HL-60 (cell line): Measurements from ENCODE around the gene PRLR.

Experiments used
- DNase-seq, 2 experiments: peaks; one replicate each; pipeline ENCODE4 v3.0.0-alpha.2; 2010 to 2020; ENCODE audit warnings: low read depth in 1 of 2, low spot score in 1 of 2
- H3K27ac ChIP-seq: fragments of 250-450 bp; sonication (Bioruptor Pico); replicated peaks from 2 replicates; pipeline ENCODE4 v1.5.1; 2020; ENCODE audit warnings: mild to moderate bottlenecking, moderate library complexity
- H3K27me3 ChIP-seq: fragments of 250-450 bp; sonication (Bioruptor Pico); 2 replicates; pipeline ENCODE4 v1.5.1; 2021; ENCODE audit warnings: mild to moderate bottlenecking, moderate library complexity; ENCODE audit not compliant: insufficient read depth, poor library complexity, severe bottlenecking
- H3K4me3 ChIP-seq: replicated peaks from 2 replicates; pipeline ENCODE4 v1.5.1; 2011; ENCODE audit warnings: mild to moderate bottlenecking, control low read depth, low read length; ENCODE audit not compliant: insufficient read depth
- GABPA ChIP-seq: IDR thresholded peaks from 2 replicates; pipeline ENCODE4 v1.6.1; 2012; ENCODE audit warnings: low read depth
- POLR2AphosphoS5 ChIP-seq: IDR thresholded peaks from 2 replicates; pipeline ENCODE4 v1.6.1; 2012; ENCODE audit warnings: low read depth
- REST ChIP-seq: IDR thresholded peaks from 2 replicates; pipeline ENCODE4 v1.6.1; 2012; ENCODE audit warnings: low read depth; ENCODE audit not compliant: insufficient replicate concordance
- SPI1 ChIP-seq: IDR thresholded peaks from 2 replicates; pipeline ENCODE4 v1.6.1; 2012; ENCODE audit warnings: low read depth, mild to moderate bottlenecking, borderline replicate concordance
- TF ChIP-seq, protein P1 (sequence below): IDR thresholded peaks from one replicate; pipeline ENCODE4 v1.5.1; 2011; ENCODE audit warnings: low read length, control low read depth, inconsistent platforms; ENCODE audit not compliant: insufficient read depth

Gene PRLR

GRCh38 chr5:35044649-35045048, 185.6 kb downstream of the PRLR start:
- no peak overlapping the region for H3K27ac ChIP-seq
- no peak for DNase-seq
- TF ChIP-seq REST = no peak
- TF ChIP-seq GABPA = no peak
- TF ChIP-seq POLR2AphosphoS5 = no peak
- TF ChIP-seq SPI1 = no peak
- TF ChIP-seq, protein P1, sequence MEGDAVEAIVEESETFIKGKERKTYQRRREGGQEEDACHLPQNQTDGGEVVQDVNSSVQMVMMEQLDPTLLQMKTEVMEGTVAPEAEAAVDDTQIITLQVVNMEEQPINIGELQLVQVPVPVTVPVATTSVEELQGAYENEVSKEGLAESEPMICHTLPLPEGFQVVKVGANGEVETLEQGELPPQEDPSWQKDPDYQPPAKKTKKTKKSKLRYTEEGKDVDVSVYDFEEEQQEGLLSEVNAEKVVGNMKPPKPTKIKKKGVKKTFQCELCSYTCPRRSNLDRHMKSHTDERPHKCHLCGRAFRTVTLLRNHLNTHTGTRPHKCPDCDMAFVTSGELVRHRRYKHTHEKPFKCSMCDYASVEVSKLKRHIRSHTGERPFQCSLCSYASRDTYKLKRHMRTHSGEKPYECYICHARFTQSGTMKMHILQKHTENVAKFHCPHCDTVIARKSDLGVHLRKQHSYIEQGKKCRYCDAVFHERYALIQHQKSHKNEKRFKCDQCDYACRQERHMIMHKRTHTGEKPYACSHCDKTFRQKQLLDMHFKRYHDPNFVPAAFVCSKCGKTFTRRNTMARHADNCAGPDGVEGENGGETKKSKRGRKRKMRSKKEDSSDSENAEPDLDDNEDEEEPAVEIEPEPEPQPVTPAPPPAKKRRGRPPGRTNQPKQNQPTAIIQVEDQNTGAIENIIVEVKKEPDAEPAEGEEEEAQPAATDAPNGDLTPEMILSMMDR = no peak
- H3K27me3 ChIP-seq = peaks cover 4% of the 10 kb centered on the region
- no peak overlapping the region for H3K4me3 ChIP-seq

DNA sequence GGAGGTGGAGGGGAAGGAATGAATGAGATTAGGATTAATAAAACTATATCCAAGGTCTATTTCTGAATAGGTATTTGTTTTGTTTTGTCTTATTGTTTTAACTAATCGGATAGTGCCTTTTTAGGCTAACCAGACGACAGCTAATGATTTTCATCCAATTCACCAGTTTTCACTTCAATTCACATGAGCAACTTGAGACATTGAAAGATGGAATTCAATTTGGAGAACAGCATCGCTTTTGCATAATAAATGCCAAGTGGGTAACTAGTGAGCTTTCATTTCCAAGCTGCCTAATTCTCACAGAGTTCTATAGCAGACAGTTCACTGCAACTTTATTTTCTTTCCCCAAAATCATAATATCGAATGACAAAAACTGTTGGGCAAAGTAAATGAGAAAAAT, 187.5 kb downstream of the PRLR start:
- Histone ChIP-seq H3K27ac (no peak overlapping the region), H3K27me3 (peaks cover 4% of the 10 kb centered on the region), H3K4me3 (no peak overlapping the region)
- no peak for DNase-seq
- TF ChIP-seq REST = no peak
- no peak for TF ChIP-seq GABPA
- no peak for TF ChIP-seq POLR2AphosphoS5
- TF ChIP-seq, protein P1 = no peak
- no peak for TF ChIP-seq SPI1

- TF ChIP-seq POLR2AphosphoS5 (no peak), REST (no peak), SPI1 (no peak), GABPA (no peak)
- TF ChIP-seq, protein P1 = no peak
Measured at GRCh38 chr5:35041261-35041660, 189.0 kb downstream of the PRLR start.

More at GRCh38 chr5:35041261-35041660, 189.0 kb downstream of the PRLR start:
- Histone ChIP-seq H3K27ac (no peak overlapping the region), H3K27me3 (peaks cover 4% of the 10 kb centered on the region), H3K4me3 (no peak overlapping the region)
- DNase-seq = no peak
